SK-MEL-5 (cell line): Measurements from ENCODE around the gene TUBGCP5. TPM values are rescaled to one million over a fixed set of nuclear protein-coding genes. Genes with fewer than 3 reads are reported as not detected.
"Not testable (repeated sequence)": the region's sequence is repeated elsewhere in the genome, so short reads cannot be mapped to it uniquely, and the experiment has no call there.

Source experiments
- DNase-seq: peaks from one replicate; pipeline ENCODE4 v3.0.0-alpha.2; 2016; ENCODE audit warnings: low read depth, low spot score
- in situ Hi-C: cut with HindIII; loops from 2 replicates; pipeline ENCODE4 v1.10.0; 2016; ENCODE audit warnings: low sequenced_read_pairs, high pct_unique_total_duplicates, low pct_unique_long_range_greater_than_20kb
- total RNA-seq: library from RNA; depleted of rRNA; stranded (reverse); fragments of >200 nt; shearing (Covaris generic); gene quantifications from 2 replicates; pipeline ENCODE4 v1.2.3, GENCODE V29; 2014

Gene TUBGCP5
- total RNA-seq, 1 experiment from 2014 or later, result 22.9 TPM

- DNase-seq, result no peak
These were observed 49.5 kb downstream of the TUBGCP5 start for GRCh38 chr15:22989576-22990477.

GRCh38 chr15:22988811-22989210, 50.6 kb downstream of the TUBGCP5 start:
- in situ Hi-C loops, result no loop called here

More at GRCh38 chr15:22989576-22990477, 49.5 kb downstream of the TUBGCP5 start:
- in situ Hi-C loops, result no loop called here

GRCh38 chr15:22981931-22982330, 57.4 kb downstream of the TUBGCP5 start:
- in situ Hi-C loops, DNase-seq: not testable (repeated sequence)

More at GRCh38 chr15:22988811-22989210, 50.6 kb downstream of the TUBGCP5 start:
- no peak for DNase-seq

- in situ Hi-C loops, result no loop called here
- no peak for DNase-seq
These were observed 58.1 kb downstream of the TUBGCP5 start for GRCh38 chr15:22981051-22981840.

GRCh38 chr15:22980189-22981050, 58.9 kb downstream of the TUBGCP5 start, which contains the start of gene CYFIP1:
TSS of gene CYFIP1 (minus strand) at chr15:22980368. CDS start at chr15:22947285, 33,083 bp downstream.
- in situ Hi-C loops, result no loop called here
- DNase-seq, result peak; percentile 79

GRCh38 chr15:22979238-22980188, 59.9 kb downstream of the TUBGCP5 start:
- peak; percentile 40 for DNase-seq
- in situ Hi-C loops, result no loop called here

- DNase-seq, result no peak
- in situ Hi-C loops, result no loop called here
These were observed 60.6 kb downstream of the TUBGCP5 start for GRCh38 chr15:22978691-22979237.

GRCh38 chr15:22974745-22975144, 64.6 kb downstream of the TUBGCP5 start:
- in situ Hi-C loops, result no loop called here
- no peak for DNase-seq

GRCh38 chr15:22973987-22974386, 65.4 kb downstream of the TUBGCP5 start:
- in situ Hi-C loops, result no loop called here

GRCh38 chr15:22973286-22973685, 66.1 kb downstream of the TUBGCP5 start:
- in situ Hi-C loops, result no loop called here
- no peak for DNase-seq

More at GRCh38 chr15:22973987-22974386, 65.4 kb downstream of the TUBGCP5 start:
- DNase-seq, result no peak

GRCh38 chr15:22969489-22969888, 69.9 kb downstream of the TUBGCP5 start:
- in situ Hi-C loops, result no loop called here
- no peak for DNase-seq

GRCh38 chr15:22968366-22968765, 71.0 kb downstream of the TUBGCP5 start:
- in situ Hi-C loops, result no loop called here
- DNase-seq, result no peak

- in situ Hi-C loops, result no loop called here
- no peak for DNase-seq
These were observed 72.1 kb downstream of the TUBGCP5 start for GRCh38 chr15:22967084-22967770.

- DNase-seq, result no peak
- in situ Hi-C loops, result no loop called here
These were observed 72.9 kb downstream of the TUBGCP5 start for GRCh38 chr15:22966321-22967083.

GRCh38 chr15:22963641-22964040, 75.7 kb downstream of the TUBGCP5 start:
- DNase-seq, result no peak
- in situ Hi-C loops, result no loop called here
